H1 (cell line): Measurements from ENCODE around the gene DSG2. TPM values are rescaled to one million over a fixed set of nuclear protein-coding genes. Genes with fewer than 3 reads are reported as not detected.

Experiments
- CTCF ChIA-PET: fragments of 300-600 bp; sonication (Branson Sonifier 250); formaldehyde crosslinking; loops from one replicate; lab custom pipeline; 2021; ENCODE audit not compliant: partially characterized antibody; lab: Charles Lee
- POLR2A ChIA-PET: fragments of 300-600 bp; sonication (Branson Sonifier 250); formaldehyde crosslinking; loops from one replicate; lab custom pipeline; 2021; ENCODE audit warnings: inconsistent platforms; ENCODE audit not compliant: partially characterized antibody; lab: Charles Lee
- DNase-seq, 2 experiments: peaks; one replicate each; pipeline versions ENCODE4 v3.0.0 to v3.0.0-alpha.2; 2010 to 2022; ENCODE audit warnings: low spot score in 2 of 2, low read depth in 1 of 2, mixed read lengths in 1 of 2
- FAIRE-seq: peaks from 2 replicates; lab custom pipeline; 2011; peaks lifted over from hg19 to GRCh38; lab: Jason Lieb, UNC
- H2AFZ ChIP-seq: 2 replicates; pipeline ENCODE4 v1.8.1; 2012; ENCODE audit warnings: low read length, inconsistent platforms
- H2AK5ac ChIP-seq: 2 replicates; pipeline ENCODE4 v1.6.1; 2013; ENCODE audit warnings: low read depth, low read length
- H2BK120ac ChIP-seq: replicated peaks from 2 replicates; pipeline ENCODE3; 2013; ENCODE audit warnings: low read depth, low read length, inconsistent platforms
- H2BK12ac ChIP-seq: 2 replicates; pipeline ENCODE4 v1.6.1; 2013; ENCODE audit warnings: low read depth, low read length
- H2BK15ac ChIP-seq: 2 replicates; pipeline ENCODE4 v1.6.1; 2013; ENCODE audit warnings: low read length
- H2BK20ac ChIP-seq: 2 replicates; pipeline ENCODE4 v1.6.1; 2013; ENCODE audit warnings: low read length
- H2BK5ac ChIP-seq: 2 replicates; pipeline ENCODE4 v1.6.1; 2013; ENCODE audit warnings: low read depth, low read length
- H3K14ac ChIP-seq: 2 replicates; pipeline ENCODE4 v1.6.1; 2013; ENCODE audit warnings: inconsistent platforms; ENCODE audit not compliant: insufficient read length
- H3K18ac ChIP-seq: 2 replicates; pipeline ENCODE4 v1.6.1; 2013; ENCODE audit warnings: low read length; ENCODE audit errors: extremely low read depth
- H3K23ac ChIP-seq: 2 replicates; pipeline ENCODE4 v1.6.1; 2013; ENCODE audit warnings: inconsistent platforms; ENCODE audit not compliant: insufficient read length
- H3K23me2 ChIP-seq: 2 replicates; pipeline ENCODE4 v1.6.1; 2013; ENCODE audit warnings: low read depth, low read length
- H3K27ac ChIP-seq: 2 replicates; pipeline ENCODE4 v1.6.1; 2011; ENCODE audit warnings: low read depth, low read length, inconsistent platforms
- H3K27me3 ChIP-seq, 4 experiments: replicated peaks in 1 of 4; 1 replicate in 1 of 4; 2 replicates in 3 of 4; pipeline versions ENCODE4 v1.6.1 to v1.8.1; 2011 to 2013; ENCODE audit warnings: low read length in 3 of 4, mild to moderate bottlenecking in 3 of 4, inconsistent platforms in 2 of 4, mixed read lengths in 2 of 4, moderate library complexity in 1 of 4; ENCODE audit not compliant: control insufficient read depth in 3 of 4, insufficient read depth in 3 of 4; ENCODE audit errors: extremely low read depth in 1 of 4
- H3K36me3 ChIP-seq, 4 experiments: 2 replicates each; pipeline versions ENCODE4 v1.6.1 to v1.8.1; 2011 to 2013; ENCODE audit warnings: mild to moderate bottlenecking in 4 of 4, low read length in 3 of 4, moderate library complexity in 2 of 4, control low read depth in 1 of 4, inconsistent platforms in 1 of 4; ENCODE audit not compliant: insufficient read depth in 4 of 4, control insufficient read depth in 2 of 4
- H3K4ac ChIP-seq: replicated peaks from 2 replicates; pipeline ENCODE3; 2013; ENCODE audit warnings: low read length, low read depth, mixed read lengths, inconsistent platforms; ENCODE audit not compliant: insufficient read length
- H3K4me1 ChIP-seq, 4 experiments: replicated peaks in 1 of 4; 1 replicate in 1 of 4; 2 replicates in 3 of 4; pipeline versions ENCODE4 v1.6.1 to v1.8.1; 2011 to 2013; ENCODE audit warnings: low read length in 3 of 4, inconsistent platforms in 2 of 4, mixed read lengths in 1 of 4; ENCODE audit not compliant: insufficient read depth in 4 of 4, control insufficient read depth in 3 of 4
- H3K4me2 ChIP-seq, 2 experiments: 2 replicates each; pipeline versions ENCODE4 v1.6.1 to v1.8.1; 2011 to 2013; ENCODE audit warnings: low read depth in 2 of 2, low read length in 2 of 2, control low read depth in 1 of 2, inconsistent platforms in 1 of 2, mild to moderate bottlenecking in 1 of 2; ENCODE audit not compliant: insufficient read depth in 1 of 2
- H3K4me3 ChIP-seq, 4 experiments: fragments of 200-600, 300-600 bp in 1 of 4; sonication (generic), shearing (Covaris generic), sonication (Bioruptor Twin) in 1 of 4; 2 replicates each; pipeline versions ENCODE4 v1.5.1 to v1.8.1; 2011 to 2016; ENCODE audit warnings: low read length in 4 of 4, low read depth in 3 of 4, control low read depth in 2 of 4, inconsistent platforms in 2 of 4, mild to moderate bottlenecking in 2 of 4, mixed read lengths in 1 of 4, moderate library complexity in 1 of 4; ENCODE audit not compliant: insufficient read depth in 2 of 4; ENCODE audit errors: extremely low read depth in 1 of 4
- H3K56ac ChIP-seq: replicated peaks from 2 replicates; pipeline ENCODE3; 2013; ENCODE audit warnings: low read depth, mild to moderate bottlenecking, mixed read lengths, low read length, inconsistent platforms; ENCODE audit not compliant: insufficient read length
- H3K79me1 ChIP-seq: 2 replicates; pipeline ENCODE4 v1.6.1; 2013; ENCODE audit warnings: low read depth, low read length, control low read depth
- H3K79me2 ChIP-seq, 2 experiments: 2 replicates each; pipeline versions ENCODE4 v1.6.1 to v1.8.1; 2012 to 2013; ENCODE audit warnings: low read length in 2 of 2, mild to moderate bottlenecking in 2 of 2, inconsistent platforms in 1 of 2; ENCODE audit not compliant: insufficient read depth in 2 of 2, control insufficient read depth in 1 of 2
- H3K9ac ChIP-seq, 4 experiments: replicated peaks in 1 of 4; 1 replicate in 1 of 4; 2 replicates in 3 of 4; pipeline versions ENCODE4 v1.6.1 to v1.8.1; 2011 to 2013; ENCODE audit warnings: low read depth in 3 of 4, low read length in 3 of 4, control low read depth in 2 of 4, mild to moderate bottlenecking in 2 of 4, moderate library complexity in 2 of 4, inconsistent platforms in 1 of 4; ENCODE audit errors: extremely low read depth in 1 of 4
- H3K9me3 ChIP-seq, 2 experiments: 2 replicates each; pipeline versions ENCODE4 v1.6.1 to v1.8.1; 2012 to 2013; ENCODE audit warnings: mild to moderate bottlenecking in 2 of 2, moderate library complexity in 2 of 2, control low read depth in 1 of 2, inconsistent platforms in 1 of 2, low read depth in 1 of 2, low read length in 1 of 2, mixed read lengths in 1 of 2; ENCODE audit not compliant: insufficient read depth in 2 of 2
- H4K20me1 ChIP-seq, 2 experiments: replicated peaks in 1 of 2; 2 replicates each; pipeline versions ENCODE3 to v1.8.1; 2011 to 2013; ENCODE audit warnings: inconsistent platforms in 2 of 2, low read length in 2 of 2, mild to moderate bottlenecking in 1 of 2; ENCODE audit not compliant: insufficient read depth in 2 of 2, control insufficient read depth in 1 of 2
- H4K5ac ChIP-seq: 2 replicates; pipeline ENCODE4 v1.6.1; 2013; ENCODE audit warnings: low read length, low read depth, mixed read lengths, inconsistent platforms; ENCODE audit not compliant: insufficient read length
- H4K8ac ChIP-seq: 2 replicates; pipeline ENCODE4 v1.8.0; 2013; ENCODE audit warnings: mild to moderate bottlenecking, moderate library complexity, low read length, inconsistent platforms; ENCODE audit not compliant: insufficient read depth; ENCODE audit errors: extremely low read depth
- H4K91ac ChIP-seq: replicated peaks from 2 replicates; pipeline ENCODE3; 2013; ENCODE audit warnings: low read length, mixed read lengths, inconsistent platforms; ENCODE audit not compliant: insufficient read length
- BCL11A ChIP-seq, 2 experiments: IDR thresholded peaks; one replicate each; pipeline ENCODE4 v1.6.1; 2011; ENCODE audit warnings: low read depth in 2 of 2, low read length in 2 of 2, mild to moderate bottlenecking in 2 of 2
- CREB1 ChIP-seq: IDR thresholded peaks from 2 replicates; pipeline ENCODE4 v1.6.1; 2012; ENCODE audit warnings: inconsistent platforms
- EZH2 ChIP-seq: fragments of 200-600 bp; sonication (generic); IDR thresholded peaks from 2 replicates; pipeline ENCODE4 v1.7.1; 2012; ENCODE audit warnings: low read depth, mild to moderate bottlenecking, moderate library complexity, low read length, inconsistent platforms; ENCODE audit not compliant: severe bottlenecking
- FOSL1 ChIP-seq: IDR thresholded peaks from 2 replicates; pipeline ENCODE4 v1.6.1; 2011; ENCODE audit warnings: mild to moderate bottlenecking, low read depth, low read length, moderate library complexity; ENCODE audit not compliant: insufficient read depth
- MAX ChIP-seq: IDR thresholded peaks from 2 replicates; pipeline ENCODE4 v1.6.1; 2012; ENCODE audit warnings: inconsistent platforms
- POLR2A ChIP-seq, 2 experiments: IDR thresholded peaks; 1 replicate in 1 of 2; 2 replicates in 1 of 2; pipeline ENCODE4 v1.6.1; 2011; ENCODE audit warnings: low read depth in 2 of 2, low read length in 2 of 2, mild to moderate bottlenecking in 2 of 2; ENCODE audit errors: control extremely low read depth in 1 of 2
- POLR2AphosphoS5 ChIP-seq: IDR thresholded peaks from 2 replicates; pipeline ENCODE4 v1.6.1; 2011; ENCODE audit warnings: low read depth, low read length
- SUZ12 ChIP-seq: fragments of 200-600 bp; sonication (generic); IDR thresholded peaks from 2 replicates; pipeline ENCODE4 v1.6.1; 2012; ENCODE audit warnings: mild to moderate bottlenecking, inconsistent platforms, low read length, moderate library complexity, mixed read lengths
- TEAD4 ChIP-seq: IDR thresholded peaks from 2 replicates; pipeline ENCODE4 v1.6.1; 2012; ENCODE audit warnings: low read depth, low read length, inconsistent platforms, mixed read lengths
- WGBS, 2 experiments: shearing (Covaris generic) in 1 of 2; methylation state at CpG; one replicate each; pipeline versions ENCODE4 v1.1.6 to v1.1.7; 2013 to 2015; ENCODE audit warnings: low lambda C conversion rate in 2 of 2, mixed read lengths in 2 of 2, inconsistent platforms in 1 of 2, low coverage in 1 of 2, missing lambda C conversion rate in 1 of 2; ENCODE audit not compliant: insufficient replicate concordance in 2 of 2, insufficient coverage in 1 of 2, insufficient read length in 1 of 2; ENCODE audit errors: extremely low coverage in 1 of 2, missing lambda C conversion rate in 1 of 2; 5-methylcytosine and 5-hydroxymethylcytosine counted together
- polyA plus RNA-seq, 7 experiments: library from polyadenylated mRNA; depleted of rRNA in 3 of 7; stranded (reverse) in 5 of 7; unstranded in 2 of 7; fragments of >200 nt in 5 of 7; fragments of 200-250 nt in 2 of 7; gene quantifications; 1 replicate in 5 of 7; 2 replicates in 1 of 7; 4 replicates in 1 of 7; pipeline versions ENCODE4 v1.2.1 to v1.2.3, GENCODE V29; 2011 to 2013; ENCODE audit warnings: missing spikeins in 2 of 7, mixed read lengths in 2 of 7
- total RNA-seq: library from RNA; stranded (reverse); fragmentation: NEBNext Ultra II Directional; extraction: Animal tissue kit (Norgen Biotek cat#: 25700); gene quantifications from 2 replicates; pipeline ENCODE4 v1.2.1, GENCODE V29; 2021
- TF ChIP-seq, protein P1 (sequence below): IDR thresholded peaks from 2 replicates; pipeline ENCODE4 v1.6.1; 2011; ENCODE audit warnings: low read depth, mild to moderate bottlenecking, low read length; ENCODE audit not compliant: insufficient read depth

Gene DSG2
- total and polyA plus RNA-seq, 2 of the 8 experiments (the other 6 are each of a cell fraction or from before 2014, with no cell fraction given) = 60.1 to 144 TPM

GRCh38 chr18:31469629-31470028 lies 28.3 kb upstream of the DSG2 start:
- Histone ChIP-seq H2AK5ac (no peak overlapping the region), H4K20me1 (no peaks in the 10 kb centered on the region), H2BK20ac (no peak overlapping the region), H3K27ac (no peak overlapping the region), H3K79me2 (no peaks in the 10 kb centered on the region), H3K4ac (no peak overlapping the region), H2BK120ac (no peak overlapping the region), H2BK15ac (no peak overlapping the region), H3K18ac (no peak overlapping the region), H3K4me3 (no peak overlapping the region), H3K79me1 (no peaks in the 10 kb centered on the region), H2BK12ac (no peak overlapping the region), H3K9ac (no peak overlapping the region), H4K5ac (no peak overlapping the region), H4K8ac (no peak overlapping the region), H2AFZ (no peak overlapping the region), H3K9me3 (no peaks in the 10 kb centered on the region), H4K91ac (no peak overlapping the region), H3K23me2 (no peaks in the 10 kb centered on the region), H3K27me3 (no peaks in the 10 kb centered on the region), H3K4me1 (no peaks in the 10 kb centered on the region), H2BK5ac (no peak overlapping the region), H3K4me2 (no peak overlapping the region)
- CTCF ChIA-PET = no interaction called here
- WGBS, 2 experiments = 88% methylated on average over 1 of the region's 1 CpG; no CpG with 5 or more reads in 1 of the 2 experiments
- TF ChIP-seq SUZ12 (no peak), FOSL1 (no peak), BCL11A (IDR thresholded peaks at IDR 0.05; ENCODE audit: low read depth in 2 of 2, low read length in 2 of 2) (no peak), MAX (no peak), EZH2 (no peak), TEAD4 (no peak), CREB1 (no peak), POLR2AphosphoS5 (no peak), POLR2A (IDR thresholded peaks at IDR 0.05; ENCODE audit: control extremely low read depth in 1 of 2, low read depth in 2 of 2, low read length in 2 of 2) (no peak)
- TF ChIP-seq, protein P1, sequence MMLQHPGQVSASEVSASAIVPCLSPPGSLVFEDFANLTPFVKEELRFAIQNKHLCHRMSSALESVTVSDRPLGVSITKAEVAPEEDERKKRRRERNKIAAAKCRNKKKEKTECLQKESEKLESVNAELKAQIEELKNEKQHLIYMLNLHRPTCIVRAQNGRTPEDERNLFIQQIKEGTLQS = no peak
- TF ChIP-seq, all 59 proteins: peak for 0
- Histone ChIP-seq H3K23ac (no peak overlapping the region), H3K56ac (no peak overlapping the region), H3K36me3 (no peaks in the 10 kb centered on the region), H3K14ac (no peak overlapping the region)
- DNase-seq (no peak), FAIRE-seq (no peak)
- POLR2A ChIA-PET = no interaction called here
